Activated T-cell treated with anti-CD3 and anti-CD28 coated beads, Interleukin-2, amount 50 U/mL, for 4 hours (primary cell): Measurements from ENCODE around the gene NVL. TPM values are rescaled to one million over a fixed set of nuclear protein-coding genes. Genes with fewer than 3 reads are reported as not detected.

Source experiments
- ATAC-seq, 2 donors: fragments of 200-7000 bp; cut with Tn5 transposase; one replicate each; pipeline ENCODE4 v1.10.0; 2021
- DNase-seq: peaks from one replicate; pipeline ENCODE4 v3.0.0-alpha.2; 2020
- H3K27me3 Mint-ChIP-seq: one replicate; pipeline ENCODE4 v1.8.0; 2021; ENCODE audit warnings: low read depth, mixed read lengths
- H3K36me3 Mint-ChIP-seq: one replicate; pipeline ENCODE4 v1.8.0; 2022; ENCODE audit warnings: mixed read lengths; ENCODE audit not compliant: insufficient read depth
- H3K4me1 Mint-ChIP-seq: one replicate; pipeline ENCODE4 v1.8.0; 2021; ENCODE audit warnings: low read depth, mixed read lengths
- H3K4me3 Mint-ChIP-seq: one replicate; pipeline ENCODE4 v1.8.0; 2021; ENCODE audit warnings: mild to moderate bottlenecking, moderate library complexity, mixed read lengths
- H3K9me3 Mint-ChIP-seq: one replicate; pipeline ENCODE4 v1.8.0; 2021; ENCODE audit warnings: mixed read lengths
- total RNA-seq, 3 donors: library from RNA; stranded (reverse); gene quantifications; one replicate each; pipeline ENCODE4 v1.2.1, GENCODE V29; 2021

NVL gene
- total RNA-seq, 3 donors from 2014 or later, result 40.0 to 42.7 (median 41.8) TPM

DNA sequence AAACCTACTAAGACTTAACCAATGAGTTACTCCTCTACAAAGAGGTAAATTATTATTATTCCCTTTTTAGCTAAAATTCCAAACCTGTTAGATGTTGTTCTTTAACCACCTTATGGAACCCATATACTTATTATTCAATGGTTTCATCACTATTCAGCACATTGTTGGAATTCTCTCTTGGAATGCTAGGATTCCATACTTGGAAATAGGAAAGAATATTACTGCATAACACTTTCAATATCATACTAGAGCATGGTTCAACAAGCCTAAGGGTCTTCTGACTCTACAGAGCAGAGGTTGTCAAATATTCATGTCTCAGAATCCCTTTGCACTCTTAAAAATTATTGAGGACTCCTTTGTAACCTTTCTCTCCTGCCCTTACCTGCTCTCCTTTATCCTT, 77.5 kb downstream of the NVL start:
- no peaks in the 10 kb centered on the region for H3K9me3 Mint-ChIP-seq
- no peaks in the 10 kb centered on the region for H3K27me3 Mint-ChIP-seq
- peaks cover 22% of the 10 kb centered on the region for H3K36me3 Mint-ChIP-seq

DNA sequence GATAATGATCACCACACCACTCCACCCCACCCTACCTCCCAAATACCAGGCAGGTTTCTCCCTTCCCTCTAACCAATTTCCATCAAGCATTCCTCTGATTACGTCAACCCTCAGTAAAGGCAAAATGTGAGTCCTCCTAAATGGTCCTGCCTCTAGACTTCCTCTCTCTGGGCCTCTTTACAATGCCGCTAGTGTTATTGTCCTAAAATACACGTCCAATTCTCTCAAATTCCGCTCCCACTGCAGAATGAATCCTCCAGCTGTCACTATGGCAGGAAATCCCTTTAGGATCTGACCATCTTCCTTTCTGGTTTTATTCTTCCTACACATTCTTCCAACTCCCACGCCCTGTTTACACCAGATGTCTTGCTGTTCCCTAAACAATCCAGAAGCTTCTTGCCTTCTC, 78.2 kb downstream of the NVL start:
- ATAC-seq, result no peak
- Mint-ChIP-seq H3K9me3 (no peaks in the 10 kb centered on the region), H3K4me3 (no peak overlapping the region), H3K27me3 (no peaks in the 10 kb centered on the region), H3K36me3 (peaks cover 21% of the 10 kb centered on the region), H3K4me1 (peaks cover 2% of the 10 kb centered on the region)
- no peak for DNase-seq

More for the DNA sequence above, 77.5 kb downstream of the NVL start:
- ATAC-seq (no peak), DNase-seq (no peak)
- Mint-ChIP-seq H3K4me1 (peaks cover 2% of the 10 kb centered on the region), H3K4me3 (no peak overlapping the region)

DNA sequence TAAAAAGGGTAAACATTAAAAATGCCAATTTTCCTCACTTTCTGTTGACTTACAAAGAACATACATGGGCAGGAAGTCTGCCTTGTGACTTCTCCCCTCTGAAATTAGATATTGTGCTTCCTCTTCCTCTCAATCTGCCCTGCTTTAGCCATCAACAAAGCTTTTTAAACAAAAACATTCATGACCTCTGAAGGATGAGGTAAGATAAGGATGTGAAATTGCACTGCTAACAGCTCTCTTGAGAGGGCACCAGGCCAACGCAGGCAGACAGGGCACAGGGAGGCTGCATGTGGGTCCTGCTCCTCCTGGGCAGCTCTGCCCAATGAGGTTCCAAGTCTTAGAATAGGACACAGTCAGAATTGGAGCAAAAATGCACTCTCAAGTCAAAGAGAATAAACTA, 84.8 kb downstream of the NVL start:
- peaks cover 20% of the 10 kb centered on the region for H3K36me3 Mint-ChIP-seq
- H3K4me3 Mint-ChIP-seq, result no peak overlapping the region
- DNase-seq, result no peak
- ATAC-seq, result peak in 1 of 2 donors; percentile 28
- H3K27me3 Mint-ChIP-seq, result no peaks in the 10 kb centered on the region
- H3K4me1 Mint-ChIP-seq, result peaks cover 19% of the 10 kb centered on the region
- H3K9me3 Mint-ChIP-seq, result no peaks in the 10 kb centered on the region

DNA sequence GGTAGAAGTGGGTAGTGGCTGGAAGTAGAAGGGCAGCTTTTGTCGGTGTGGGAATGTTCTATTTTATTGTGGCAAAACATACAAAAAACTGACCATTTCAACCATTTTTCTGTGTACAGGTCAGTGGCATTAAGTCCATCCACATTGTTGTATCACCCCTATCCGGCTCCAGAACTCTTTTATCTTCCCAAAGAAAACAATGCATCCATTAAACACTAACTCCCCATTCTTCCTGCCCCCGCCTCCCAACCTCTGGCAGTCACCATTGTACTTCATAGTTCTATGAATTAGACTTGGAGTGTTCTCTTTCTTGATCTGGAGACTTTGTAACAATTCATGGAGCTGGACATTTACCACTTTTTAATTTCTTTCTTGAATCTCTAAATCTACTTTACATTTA, 91.2 kb downstream of the NVL start:
- no peak for DNase-seq
- Mint-ChIP-seq H3K4me1 (no peaks in the 10 kb centered on the region), H3K9me3 (no peaks in the 10 kb centered on the region), H3K4me3 (no peak overlapping the region), H3K27me3 (no peaks in the 10 kb centered on the region), H3K36me3 (peaks cover 16% of the 10 kb centered on the region)
- no peak for ATAC-seq

DNA sequence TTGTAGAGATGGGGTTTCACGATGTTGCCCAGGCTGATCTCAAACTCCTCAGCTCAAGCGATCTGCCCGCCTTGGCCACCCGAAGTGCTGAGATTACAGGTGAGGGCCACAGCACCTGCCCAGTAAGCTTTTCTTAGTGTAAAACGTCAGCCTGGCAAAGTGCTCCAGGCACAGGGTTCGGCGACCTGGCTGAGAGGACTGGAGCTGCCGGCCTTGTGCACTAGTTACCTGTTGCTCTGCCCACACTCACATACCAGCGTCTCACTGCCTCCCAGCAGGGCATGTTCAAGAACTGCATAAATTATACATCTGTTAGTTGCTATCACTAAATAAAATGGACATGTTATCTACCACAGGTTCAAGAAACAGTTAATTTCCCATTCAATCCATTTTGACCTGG, 91.8 kb downstream of the NVL start:
- Mint-ChIP-seq H3K27me3 (no peaks in the 10 kb centered on the region), H3K4me3 (no peak overlapping the region), H3K4me1 (no peaks in the 10 kb centered on the region), H3K9me3 (no peaks in the 10 kb centered on the region), H3K36me3 (peaks cover 17% of the 10 kb centered on the region)
- DNase-seq (no peak), ATAC-seq (no peak)

DNA sequence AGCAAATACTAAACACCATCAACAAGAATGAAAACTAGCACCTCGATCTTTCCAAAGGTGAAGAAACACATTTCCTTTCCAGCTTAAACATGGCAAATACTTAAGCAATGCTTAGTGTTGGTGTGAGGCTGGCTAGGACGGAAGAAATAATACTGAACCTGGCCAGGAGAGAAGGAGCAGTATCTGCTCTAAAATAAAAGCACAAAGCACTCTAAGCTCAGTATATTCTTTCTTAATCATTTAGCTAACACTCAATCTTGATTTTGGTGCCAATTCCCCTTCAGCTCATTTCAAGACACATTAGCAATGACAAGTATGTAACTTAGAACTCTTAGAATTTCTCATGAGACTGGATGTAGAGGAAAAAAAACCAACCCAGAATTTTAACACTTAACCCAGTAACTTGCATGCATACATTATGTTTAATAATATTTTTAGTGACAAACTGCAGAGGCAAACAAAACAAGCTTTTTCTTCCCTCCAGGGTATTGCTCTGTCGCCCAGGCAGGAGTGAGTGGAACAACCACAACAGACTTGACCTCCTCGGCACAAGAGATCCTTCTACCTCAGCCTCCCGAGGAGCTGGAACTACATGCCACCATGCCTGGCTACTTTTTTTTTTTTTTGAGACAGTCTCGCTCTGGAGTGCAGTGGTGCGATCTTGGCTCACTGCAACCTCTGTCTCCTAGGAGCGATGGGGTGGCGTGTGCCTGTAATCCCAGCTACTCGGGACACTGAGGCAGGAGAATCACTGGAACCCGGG, 92.7 kb downstream of the NVL start:
- no peak for ATAC-seq
- H3K4me3 Mint-ChIP-seq, result no peak overlapping the region
- H3K4me1 Mint-ChIP-seq, result no peaks in the 10 kb centered on the region
- H3K36me3 Mint-ChIP-seq, result peaks cover 21% of the 10 kb centered on the region
- H3K27me3 Mint-ChIP-seq, result no peaks in the 10 kb centered on the region
- no peaks in the 10 kb centered on the region for H3K9me3 Mint-ChIP-seq
- no peak for DNase-seq

DNA sequence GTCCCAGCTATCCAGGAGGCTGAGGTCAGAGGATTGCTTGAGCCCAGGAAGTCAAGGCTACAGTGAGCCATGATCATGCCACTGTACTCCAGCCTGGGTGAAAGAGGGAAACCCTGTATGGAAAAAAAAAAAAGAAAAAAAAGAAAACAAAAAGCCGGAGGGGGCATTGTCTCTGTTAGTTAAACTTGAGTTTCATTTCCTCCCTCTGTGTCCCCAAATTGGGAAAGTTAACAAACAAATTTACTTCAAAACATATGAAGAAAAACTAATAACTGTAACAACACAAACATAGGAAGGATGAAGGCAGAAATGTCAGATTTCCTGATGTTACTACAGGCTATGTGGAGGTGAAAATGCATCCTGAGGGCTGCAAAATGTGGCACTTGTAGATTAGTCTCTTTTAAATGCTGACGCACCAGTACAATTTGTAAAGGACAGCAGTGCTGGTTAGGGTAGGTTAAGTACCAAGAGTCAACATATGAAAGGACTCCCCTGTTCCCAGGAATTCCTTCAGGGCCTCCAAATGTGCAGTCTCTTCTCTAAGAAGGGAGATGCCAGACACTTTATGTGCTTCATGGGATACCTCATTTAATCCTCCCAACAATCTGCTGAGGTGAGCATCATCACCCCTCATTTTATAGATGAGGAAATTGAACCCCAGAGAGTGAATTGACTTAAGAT, 94.0 kb downstream of the NVL start:
- no peak overlapping the region for H3K4me3 Mint-ChIP-seq
- no peaks in the 10 kb centered on the region for H3K27me3 Mint-ChIP-seq
- peaks cover 23% of the 10 kb centered on the region for H3K36me3 Mint-ChIP-seq
- H3K4me1 Mint-ChIP-seq, result no peaks in the 10 kb centered on the region
- H3K9me3 Mint-ChIP-seq, result no peaks in the 10 kb centered on the region
- ATAC-seq (no peak), DNase-seq (no peak)

DNA sequence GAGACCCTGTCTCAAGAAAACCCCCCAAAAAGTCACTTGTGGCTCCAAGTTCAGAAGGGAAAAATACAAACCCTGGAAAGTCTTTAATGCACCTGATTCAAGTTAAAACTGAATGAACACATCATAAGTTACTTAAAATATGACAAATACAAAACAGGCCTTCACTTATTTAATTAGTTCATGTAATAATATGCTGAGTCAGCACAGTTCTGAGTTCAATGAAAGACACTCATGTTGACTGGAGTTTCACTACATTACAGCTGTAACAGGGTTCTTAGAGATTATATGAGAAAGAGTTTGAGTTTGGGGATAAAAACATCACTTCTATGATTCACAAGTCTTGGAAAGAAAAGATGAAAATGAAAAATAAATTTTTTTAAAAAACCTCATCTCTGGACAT, 96.0 kb downstream of the NVL start:
- no peaks in the 10 kb centered on the region for H3K27me3 Mint-ChIP-seq
- H3K9me3 Mint-ChIP-seq, result no peaks in the 10 kb centered on the region
- ATAC-seq (no peak), DNase-seq (no peak)
- no peaks in the 10 kb centered on the region for H3K4me1 Mint-ChIP-seq
- H3K4me3 Mint-ChIP-seq, result no peak overlapping the region
- H3K36me3 Mint-ChIP-seq, result peaks cover 22% of the 10 kb centered on the region

DNA sequence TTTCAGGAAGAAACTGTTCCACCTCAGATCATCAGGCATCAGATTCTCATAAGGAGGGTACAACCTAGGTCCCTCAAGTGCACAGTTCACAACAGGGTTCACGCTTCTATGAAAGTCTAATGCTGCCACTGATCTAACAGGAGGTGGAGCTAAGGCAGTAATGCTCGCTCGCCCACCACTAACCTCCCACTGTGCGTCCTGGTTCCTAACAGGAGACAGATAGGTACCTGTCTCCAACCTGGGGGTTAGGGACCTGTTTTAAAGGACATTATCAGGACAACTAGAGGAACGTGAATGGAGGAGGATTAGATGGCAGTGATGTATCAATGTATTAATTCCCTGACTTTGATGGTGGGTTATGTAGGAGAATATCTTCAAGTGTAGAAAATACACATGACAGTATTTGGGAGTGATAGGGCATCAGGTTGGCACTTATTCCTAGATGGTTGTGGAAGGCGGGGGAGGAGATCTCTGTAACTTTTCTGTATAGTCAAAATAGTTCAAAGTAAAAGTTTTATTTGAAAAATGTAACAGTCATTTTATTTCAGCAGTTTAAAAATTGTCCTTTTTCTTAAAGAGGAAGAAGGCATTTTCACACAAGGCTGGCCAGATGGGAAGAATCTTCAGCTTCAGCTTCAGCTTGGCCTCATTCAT, 103.0 kb downstream of the NVL start:
- ATAC-seq (no peak), DNase-seq (no peak)
- H3K4me3 Mint-ChIP-seq, result no peak overlapping the region
- no peaks in the 10 kb centered on the region for H3K9me3 Mint-ChIP-seq
- no peaks in the 10 kb centered on the region for H3K4me1 Mint-ChIP-seq
- no peaks in the 10 kb centered on the region for H3K27me3 Mint-ChIP-seq
- H3K36me3 Mint-ChIP-seq, result peaks cover 18% of the 10 kb centered on the region

DNA sequence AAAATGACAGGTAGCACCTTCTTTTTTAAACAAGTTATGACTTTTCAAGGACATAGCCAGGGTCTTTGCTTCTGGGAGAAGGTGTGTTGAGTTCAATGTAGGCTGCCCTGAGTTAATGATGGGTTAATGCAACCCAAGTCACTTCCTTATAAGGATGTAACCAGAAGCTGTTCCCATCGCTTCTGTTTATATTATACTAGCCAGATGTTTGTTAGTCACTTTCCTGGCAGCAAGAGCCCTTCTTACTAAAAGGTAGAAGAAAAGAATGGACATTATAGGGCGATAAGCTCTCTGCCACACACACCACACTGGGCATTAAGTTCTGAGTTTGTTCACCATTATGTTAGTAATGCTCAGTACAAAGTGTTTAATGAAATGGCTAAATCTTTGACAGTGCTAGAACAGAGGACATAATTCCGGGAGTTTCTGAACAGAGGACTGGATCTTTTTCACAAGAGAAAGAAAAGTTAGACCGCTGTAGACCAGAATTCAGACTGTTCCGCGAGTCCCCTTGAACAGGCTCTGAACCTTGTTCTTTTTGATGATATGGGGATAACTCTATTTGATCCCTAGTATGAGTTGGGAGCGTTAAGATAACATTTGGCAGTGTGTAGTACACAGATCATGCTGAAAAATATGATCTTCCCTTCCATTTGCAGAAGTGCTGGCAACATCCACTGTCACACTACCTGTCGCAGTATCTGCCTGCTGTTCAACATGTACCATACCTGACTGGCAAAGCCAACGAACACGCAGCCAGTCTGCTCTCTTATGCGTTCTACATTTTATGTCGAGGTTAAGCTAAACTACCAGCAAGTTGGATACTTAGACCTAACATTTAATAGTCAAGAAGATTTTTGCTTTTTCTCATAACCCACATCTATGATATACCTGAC, 105.9 kb downstream of the NVL start:
- Mint-ChIP-seq H3K4me3 (no peak overlapping the region), H3K27me3 (no peaks in the 10 kb centered on the region), H3K36me3 (peaks cover 13% of the 10 kb centered on the region), H3K4me1 (no peaks in the 10 kb centered on the region), H3K9me3 (no peaks in the 10 kb centered on the region)
- DNase-seq (no peak), ATAC-seq (no peak)

DNA sequence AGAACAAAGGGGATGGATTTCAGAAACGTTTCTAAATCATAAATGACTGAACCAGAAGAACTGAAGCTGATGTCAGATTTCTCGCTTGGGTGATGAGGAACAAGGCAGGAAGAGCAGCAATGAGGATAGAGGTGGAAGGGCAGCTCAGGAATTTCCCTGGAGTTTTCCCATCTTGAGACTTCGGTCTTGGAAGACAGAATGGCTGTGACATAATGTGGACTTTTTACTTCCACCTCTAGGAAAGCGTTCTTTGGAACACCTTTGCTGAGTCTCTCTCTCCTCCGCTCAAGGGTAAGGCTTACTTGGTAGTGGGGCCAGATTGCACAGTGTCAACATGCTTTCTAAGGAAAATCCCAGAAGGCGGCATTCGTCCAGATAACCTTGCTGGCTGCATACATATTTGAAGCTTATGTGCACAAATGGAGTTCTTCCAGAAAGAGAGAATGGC, 110.3 kb downstream of the NVL start:
- H3K36me3 Mint-ChIP-seq, result no peaks in the 10 kb centered on the region
- H3K4me1 Mint-ChIP-seq, result no peaks in the 10 kb centered on the region
- H3K9me3 Mint-ChIP-seq, result no peaks in the 10 kb centered on the region
- no peak for ATAC-seq
- H3K27me3 Mint-ChIP-seq, result no peaks in the 10 kb centered on the region
- DNase-seq, result no peak
- H3K4me3 Mint-ChIP-seq, result no peak overlapping the region

DNA sequence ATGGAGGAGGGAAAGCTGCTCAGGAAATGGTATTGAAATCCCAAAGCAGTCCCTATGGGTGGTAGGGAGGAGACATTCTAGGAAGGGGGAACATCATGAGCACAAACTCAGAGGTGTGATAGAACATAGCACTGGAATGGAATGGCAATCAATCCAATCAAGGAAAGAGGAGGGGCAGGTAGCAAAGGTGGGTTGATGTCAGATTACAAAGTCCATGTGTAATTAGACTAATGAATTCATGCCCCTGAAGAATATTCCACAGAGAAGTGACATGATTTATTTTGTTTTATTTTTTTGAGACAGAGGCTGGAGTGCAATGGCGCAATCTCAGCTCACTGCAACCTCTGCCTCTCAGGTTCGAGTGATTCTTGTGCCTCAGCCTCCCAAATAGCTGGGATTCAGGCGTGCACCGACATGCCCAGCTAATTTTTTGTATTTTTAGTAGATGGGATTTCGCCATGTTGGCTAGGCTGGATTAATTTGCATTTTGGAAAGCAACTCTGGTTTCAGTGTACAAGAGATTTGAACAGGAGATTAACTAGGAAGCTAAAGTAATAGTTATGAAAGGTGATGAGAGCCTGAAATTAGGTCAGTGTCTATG, 110.9 kb downstream of the NVL start:
- Mint-ChIP-seq H3K4me1 (no peaks in the 10 kb centered on the region), H3K4me3 (no peak overlapping the region), H3K36me3 (no peaks in the 10 kb centered on the region), H3K27me3 (no peaks in the 10 kb centered on the region), H3K9me3 (no peaks in the 10 kb centered on the region)
- DNase-seq (no peak), ATAC-seq (no peak)

DNA sequence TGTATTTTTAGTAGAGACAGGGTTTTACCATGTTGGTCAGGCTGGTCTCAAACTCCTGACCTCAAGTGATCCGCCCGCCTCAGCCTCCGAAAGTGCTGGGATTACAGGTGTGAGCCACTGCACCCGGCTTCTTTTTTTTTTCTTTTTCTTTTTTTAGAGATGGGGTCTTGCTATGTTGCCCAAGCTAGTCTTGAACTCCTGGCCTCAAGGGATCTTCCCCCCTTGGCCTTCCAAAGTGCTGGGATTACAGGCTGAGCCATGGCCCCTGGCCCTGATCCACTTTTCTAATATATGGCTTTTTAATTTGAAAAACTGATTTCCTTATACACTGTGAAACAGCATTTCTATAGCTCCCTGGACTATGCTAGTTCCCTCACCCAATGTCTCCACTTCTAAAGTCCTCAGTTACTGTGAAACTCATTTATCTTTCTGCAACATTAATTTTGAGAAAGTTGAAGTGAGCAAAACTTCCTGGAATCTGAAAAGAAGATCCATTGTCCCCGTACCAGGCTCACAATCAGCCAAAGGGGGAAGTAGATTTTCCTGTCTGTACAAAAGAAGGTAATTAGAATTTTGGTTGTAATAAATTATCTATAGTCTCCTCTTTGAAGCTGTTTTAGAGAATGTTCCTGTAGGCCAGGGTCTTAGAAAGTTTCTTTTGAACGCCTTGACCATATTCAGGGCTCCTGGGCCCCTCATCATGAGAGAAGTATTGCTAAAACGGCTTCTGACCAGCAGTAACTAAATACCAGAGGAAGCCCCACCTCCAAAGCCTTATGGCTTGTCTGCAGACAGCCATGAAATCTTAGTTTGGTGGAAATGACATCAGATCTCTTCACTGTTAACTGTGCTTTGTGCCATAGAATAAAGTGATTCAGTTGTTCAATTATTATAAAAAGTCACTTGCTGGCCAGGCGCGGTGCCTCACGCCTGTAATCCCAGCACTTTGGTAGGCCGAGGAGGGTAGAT, 112.0 kb downstream of the NVL start:
- DNase-seq (no peak), ATAC-seq (no peak)
- H3K36me3 Mint-ChIP-seq, result no peaks in the 10 kb centered on the region
- no peak overlapping the region for H3K4me3 Mint-ChIP-seq
- no peaks in the 10 kb centered on the region for H3K9me3 Mint-ChIP-seq
- no peaks in the 10 kb centered on the region for H3K4me1 Mint-ChIP-seq
- H3K27me3 Mint-ChIP-seq, result no peaks in the 10 kb centered on the region
